Neural cell (in vitro differentiated cells): ENCODE measurements around the gene CENPP. TPM values are rescaled to one million over a fixed set of nuclear protein-coding genes. Genes with fewer than 3 reads are reported as not detected.

Source experiments
- H2AFZ ChIP-seq: fragments of 200-600, 300-800 bp; sonication (generic), shearing (Covaris generic); 2 replicates; pipeline ENCODE4 v1.6.0; 2014; ENCODE audit warnings: low read depth, mild to moderate bottlenecking, antibody characterized with exemption, low read length, moderate library complexity
- H3F3A ChIP-seq: fragments of 200-600 bp; shearing (Covaris generic); 2 replicates; pipeline ENCODE4 v1.6.1; 2016; ENCODE audit warnings: mild to moderate bottlenecking, moderate library complexity, mixed read lengths, antibody characterized with exemption, low read length; ENCODE audit not compliant: insufficient read depth, poor library complexity, severe bottlenecking
- H3K27ac ChIP-seq: fragments of 200-600, 300-800 bp; sonication (generic), shearing (Covaris generic); 2 replicates; pipeline ENCODE4 v1.5.1; 2014; ENCODE audit warnings: mild to moderate bottlenecking, low read length, moderate library complexity
- H3K27me3 ChIP-seq: fragments of 300-800, 200-600 bp; sonication (generic), shearing (Covaris generic); 2 replicates; pipeline ENCODE4 v1.6.0; 2014; ENCODE audit warnings: mild to moderate bottlenecking, low read depth, low read length, moderate library complexity; ENCODE audit not compliant: insufficient read depth
- H3K36me3 ChIP-seq: fragments of 300-800, 200-600 bp; sonication (generic), shearing (Covaris generic); 2 replicates; pipeline ENCODE4 v1.5.1; 2014; ENCODE audit warnings: mild to moderate bottlenecking, antibody characterized with exemption, low read length, moderate library complexity; ENCODE audit not compliant: insufficient read depth
- H3K4me2 ChIP-seq: fragments of 300-800, 200-600 bp; sonication (generic), shearing (Covaris generic); 2 replicates; pipeline ENCODE4 v1.6.0; 2014; ENCODE audit warnings: mild to moderate bottlenecking, low read length
- H3K4me3 ChIP-seq: fragments of 300-800, 200-600 bp; sonication (generic), shearing (Covaris generic); 2 replicates; pipeline ENCODE4 v1.5.1; 2014; ENCODE audit warnings: mild to moderate bottlenecking, low read length, moderate library complexity
- H3K79me2 ChIP-seq: fragments of 200-600 bp; shearing (Covaris generic); replicated peaks from 2 replicates; pipeline ENCODE4 v1.6.0; 2014; ENCODE audit warnings: mild to moderate bottlenecking, low read length, moderate library complexity; ENCODE audit not compliant: insufficient read depth
- H3K9ac ChIP-seq: fragments of 300-800, 200-600 bp; sonication (generic), shearing (Covaris generic); 2 replicates; pipeline ENCODE4 v1.6.1; 2016; ENCODE audit warnings: mild to moderate bottlenecking, low read length, mixed read lengths
- H3K9me2 ChIP-seq: fragments of 200-600 bp; shearing (Covaris generic); 2 replicates; pipeline ENCODE4 v1.6.1; 2016; ENCODE audit warnings: mild to moderate bottlenecking, low read length, mixed read lengths; ENCODE audit not compliant: insufficient read depth
- H3K9me3 ChIP-seq: fragments of 200-600, 300-800 bp; sonication (generic), shearing (Covaris generic); 2 replicates; pipeline ENCODE4 v1.6.1; 2016; ENCODE audit warnings: mild to moderate bottlenecking, mixed run types, low read length, moderate library complexity, mixed read lengths
- H4K20me1 ChIP-seq: fragments of 200-600 bp; shearing (Covaris generic); 2 replicates; pipeline ENCODE4 v1.6.1; 2016; ENCODE audit warnings: mild to moderate bottlenecking, mixed run types; ENCODE audit not compliant: insufficient read depth
- CTCF ChIP-seq: fragments of 450-650 bp; IDR thresholded peaks from 2 replicates; pipeline ENCODE4 v1.5.1; 2014; ENCODE audit warnings: antibody characterized with exemption, mild to moderate bottlenecking, moderate library complexity; ENCODE audit not compliant: poor library complexity, severe bottlenecking
- EP300 ChIP-seq: fragments of 450-650 bp; conservative IDR thresholded peaks from 2 replicates; pipeline ENCODE4 v1.6.1; 2014; ENCODE audit warnings: antibody characterized with exemption, mild to moderate bottlenecking, moderate library complexity; ENCODE audit not compliant: poor library complexity, severe bottlenecking
- EZH2 ChIP-seq: fragments of 200-600, 300-800 bp; shearing (Covaris generic), sonication (generic); IDR thresholded peaks from 2 replicates; pipeline ENCODE4 v1.6.1; 2014; ENCODE audit warnings: antibody characterized with exemption, low read length, borderline replicate concordance, mild to moderate bottlenecking; ENCODE audit not compliant: insufficient read depth, poor library complexity, severe bottlenecking
- MXI1 ChIP-seq: fragments of 450-650 bp; conservative IDR thresholded peaks from 2 replicates; pipeline ENCODE4 v1.6.1; 2014; ENCODE audit warnings: antibody characterized with exemption, mild to moderate bottlenecking; ENCODE audit not compliant: poor library complexity, severe bottlenecking
- POLR2AphosphoS5 ChIP-seq: IDR thresholded peaks from 2 replicates; pipeline ENCODE4 v1.6.1; 2012
- RAD21 ChIP-seq: fragments of 450-650 bp; conservative IDR thresholded peaks from 2 replicates; pipeline ENCODE4 v1.6.1; 2014; ENCODE audit warnings: antibody characterized with exemption, mild to moderate bottlenecking, moderate library complexity
- REST ChIP-seq: IDR thresholded peaks from 2 replicates; pipeline ENCODE4 v1.6.1; 2012; ENCODE audit warnings: borderline replicate concordance
- SMC3 ChIP-seq: fragments of 450-650 bp; conservative IDR thresholded peaks from 2 replicates; pipeline ENCODE4 v1.6.1; 2014; ENCODE audit warnings: antibody characterized with exemption, mild to moderate bottlenecking, moderate library complexity; ENCODE audit not compliant: poor library complexity
- TAF1 ChIP-seq: IDR thresholded peaks from 2 replicates; pipeline ENCODE4 v1.6.1; 2012; ENCODE audit warnings: low read depth
- polyA plus RNA-seq: library from polyadenylated mRNA; depleted of rRNA; stranded (reverse); fragments of >200 nt; gene quantifications from 2 replicates; pipeline ENCODE4 v1.2.3, GENCODE V29; 2014

CENPP gene
- polyA plus RNA-seq, 1 donor from 2014 or later = 5.0 TPM

GRCh38 chr9:92595930-92596329 is 270.2 kb downstream of the CENPP start:
- no peaks in the 10 kb centered on the region for H3K9me2 ChIP-seq
- no peak overlapping the region for H3K9ac ChIP-seq
- no peaks in the 10 kb centered on the region for H3K36me3 ChIP-seq

GRCh38 chr9:92598382-92598781 is 272.6 kb downstream of the CENPP start:
- TF ChIP-seq RAD21 (no peak), EP300 (no peak), SMC3 (no peak), EZH2 (no peak), REST (no peak)
- no peaks in the 10 kb centered on the region for H3K36me3 ChIP-seq
- no peak overlapping the region for H3K27ac ChIP-seq
- no peaks in the 10 kb centered on the region for H4K20me1 ChIP-seq
- H3K9me3 ChIP-seq = no peaks in the 10 kb centered on the region
- no peaks in the 10 kb centered on the region for H3K9me2 ChIP-seq
- no peak overlapping the region for H3K4me2 ChIP-seq
- no peaks in the 10 kb centered on the region for H3K79me2 ChIP-seq
- H3K4me3 ChIP-seq = no peak overlapping the region
- H2AFZ ChIP-seq = no peak overlapping the region
- no peak overlapping the region for H3K9ac ChIP-seq
- H3K27me3 ChIP-seq = no peaks in the 10 kb centered on the region
- no peaks in the 10 kb centered on the region for H3F3A ChIP-seq

More at GRCh38 chr9:92595930-92596329, 270.2 kb downstream of the CENPP start:
- Histone ChIP-seq H3K9me3 (no peaks in the 10 kb centered on the region), H4K20me1 (no peaks in the 10 kb centered on the region), H3K4me3 (no peak overlapping the region), H3K4me2 (no peak overlapping the region), H3F3A (no peaks in the 10 kb centered on the region), H3K27ac (no peak overlapping the region), H3K27me3 (no peaks in the 10 kb centered on the region), H3K79me2 (no peaks in the 10 kb centered on the region), H2AFZ (no peak overlapping the region)
- TF ChIP-seq MXI1 (no peak), REST (no peak), EP300 (no peak), CTCF (no peak), SMC3 (no peak), TAF1 (no peak), RAD21 (no peak), POLR2AphosphoS5 (no peak), EZH2 (no peak)
